ENCODE data around the gene SPOP.
"Not testable (repeated sequence)": the region's sequence is repeated elsewhere in the genome, so short reads cannot be mapped to it uniquely, and the experiment has no call there.

The SPOP gene

DNA sequence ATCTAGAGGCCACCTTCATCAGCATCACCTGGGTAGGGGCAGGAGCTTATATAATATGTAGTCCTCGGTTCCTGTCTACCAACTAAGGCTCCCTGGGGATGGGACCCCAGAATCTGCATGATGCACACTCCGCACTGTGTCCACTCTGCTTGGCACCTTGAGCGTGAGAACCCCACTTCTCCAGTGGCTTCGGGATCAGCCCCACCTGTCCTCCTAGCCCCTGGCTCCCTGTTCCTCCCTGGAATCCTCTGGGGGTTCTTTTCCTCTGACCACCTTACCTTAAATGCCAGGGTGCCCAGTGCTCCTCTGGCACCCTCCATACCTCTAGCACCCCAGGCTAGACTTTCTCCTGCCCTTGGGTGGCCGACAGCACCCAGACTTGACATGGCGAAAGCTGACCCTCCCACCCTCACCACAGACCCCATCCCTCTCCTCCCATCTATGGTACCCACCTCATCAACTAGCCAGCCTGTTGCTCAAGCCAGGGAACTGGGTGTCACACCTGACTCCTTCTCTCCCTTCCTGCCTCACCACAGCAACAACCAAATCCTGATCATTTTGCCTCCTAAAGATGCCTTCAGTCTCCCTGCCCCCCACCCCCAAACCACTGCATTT is 105.0 kb downstream of the SPOP start:
- peaks cover 91% of the 10 kb centered on the region for H3K27me3 ChIP-seq
- H3K36me3 ChIP-seq = no peaks in the 10 kb centered on the region
- no peak overlapping the region for H3K27ac ChIP-seq
- TF ChIP-seq, protein P1, sequence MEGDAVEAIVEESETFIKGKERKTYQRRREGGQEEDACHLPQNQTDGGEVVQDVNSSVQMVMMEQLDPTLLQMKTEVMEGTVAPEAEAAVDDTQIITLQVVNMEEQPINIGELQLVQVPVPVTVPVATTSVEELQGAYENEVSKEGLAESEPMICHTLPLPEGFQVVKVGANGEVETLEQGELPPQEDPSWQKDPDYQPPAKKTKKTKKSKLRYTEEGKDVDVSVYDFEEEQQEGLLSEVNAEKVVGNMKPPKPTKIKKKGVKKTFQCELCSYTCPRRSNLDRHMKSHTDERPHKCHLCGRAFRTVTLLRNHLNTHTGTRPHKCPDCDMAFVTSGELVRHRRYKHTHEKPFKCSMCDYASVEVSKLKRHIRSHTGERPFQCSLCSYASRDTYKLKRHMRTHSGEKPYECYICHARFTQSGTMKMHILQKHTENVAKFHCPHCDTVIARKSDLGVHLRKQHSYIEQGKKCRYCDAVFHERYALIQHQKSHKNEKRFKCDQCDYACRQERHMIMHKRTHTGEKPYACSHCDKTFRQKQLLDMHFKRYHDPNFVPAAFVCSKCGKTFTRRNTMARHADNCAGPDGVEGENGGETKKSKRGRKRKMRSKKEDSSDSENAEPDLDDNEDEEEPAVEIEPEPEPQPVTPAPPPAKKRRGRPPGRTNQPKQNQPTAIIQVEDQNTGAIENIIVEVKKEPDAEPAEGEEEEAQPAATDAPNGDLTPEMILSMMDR (IDR thresholded peaks at IDR 0.05) = no peak
- H3K9me3 ChIP-seq = no peaks in the 10 kb centered on the region
- H3K4me1 ChIP-seq (ENCODE audit: control insufficient read depth in 1 of 2, insufficient read depth in 1 of 2, low read depth in 1 of 2, low read length in 1 of 2) = peaks cover 21 to 36% of the 10 kb centered on the region in 2 experiments
- no peak overlapping the region for H3K4me3 ChIP-seq (ENCODE audit: low read depth in 1 of 2, low read length in 1 of 2)

DNA sequence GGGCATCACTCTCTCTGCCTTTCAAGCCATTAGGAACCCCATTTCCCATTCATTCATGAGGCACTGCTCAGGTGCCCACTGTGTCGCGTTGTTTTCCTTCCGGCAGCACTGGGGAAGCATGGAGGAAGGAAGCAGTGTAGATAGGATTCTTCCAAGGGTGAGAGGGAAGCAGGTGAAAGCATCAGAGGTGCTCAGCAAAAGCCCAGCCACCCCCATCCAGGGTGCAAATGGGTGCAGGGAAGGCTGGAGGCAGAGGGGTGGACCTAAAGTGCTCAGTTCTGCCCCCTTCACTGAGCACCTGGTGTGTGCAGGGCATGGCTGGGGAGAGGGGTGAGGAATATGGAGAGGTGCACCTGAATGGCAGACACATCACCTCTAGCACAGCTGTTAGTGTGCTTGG is 105.7 kb downstream of the SPOP start:
- Histone ChIP-seq H3K4me1 (ENCODE audit: control insufficient read depth in 1 of 2, insufficient read depth in 1 of 2, low read depth in 1 of 2, low read length in 1 of 2) (peaks cover 21 to 37% of the 10 kb centered on the region in 2 experiments), H3K4me3 (ENCODE audit: low read depth in 1 of 2, low read length in 1 of 2) (no peak overlapping the region), H3K27me3 (peaks cover 91% of the 10 kb centered on the region), H3K9me3 (no peaks in the 10 kb centered on the region), H3K27ac (no peak overlapping the region), H3K36me3 (no peaks in the 10 kb centered on the region)
- TF ChIP-seq, protein P1 (IDR thresholded peaks at IDR 0.05) = no peak

DNA sequence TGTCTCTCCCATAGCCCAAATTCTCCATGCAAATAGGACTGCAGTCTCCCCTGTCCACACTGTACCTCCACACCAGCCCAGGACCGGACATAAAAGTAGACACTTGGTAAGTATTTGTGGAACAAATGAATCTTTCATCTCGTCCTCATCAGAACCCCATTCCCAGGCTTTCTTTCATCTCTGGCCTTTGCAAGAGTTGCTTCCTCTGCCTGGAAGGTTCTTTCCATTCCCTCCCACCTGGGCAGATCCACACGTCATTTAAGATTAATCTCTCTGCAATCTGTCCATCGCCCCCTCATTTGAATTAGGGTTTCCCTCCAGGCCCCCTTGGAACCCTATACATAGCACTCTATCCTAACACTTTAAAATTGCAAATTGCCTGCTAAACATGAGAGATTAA is 106.1 kb downstream of the SPOP start:
- H3K27me3 ChIP-seq = peaks cover 91% of the 10 kb centered on the region
- peaks cover 21 to 35% of the 10 kb centered on the region in 2 experiments for H3K4me1 ChIP-seq (ENCODE audit: control insufficient read depth in 1 of 2, insufficient read depth in 1 of 2, low read depth in 1 of 2, low read length in 1 of 2)

DNA sequence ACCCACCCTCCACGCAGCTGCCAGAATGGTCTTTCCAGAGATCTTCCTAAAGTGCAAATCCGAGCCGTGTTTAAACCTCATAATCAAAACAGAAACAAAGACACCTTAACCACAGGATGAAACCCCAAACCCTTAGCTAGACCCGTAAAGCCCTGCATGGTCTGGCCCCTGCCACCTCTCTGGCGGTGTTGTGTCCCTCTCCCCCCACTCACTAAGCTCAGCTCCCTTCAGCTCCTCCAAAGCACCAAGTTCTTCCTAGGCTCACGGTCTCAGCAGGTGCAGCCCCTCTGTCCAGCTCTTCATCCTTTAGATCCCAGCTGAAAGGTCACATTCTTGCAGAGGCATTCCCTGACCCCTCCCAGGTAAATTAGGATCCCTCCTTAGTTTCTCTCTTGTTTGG is 106.6 kb downstream of the SPOP start:
- TF ChIP-seq, protein P1 (IDR thresholded peaks at IDR 0.05) = no peak

More for the DNA sequence above, 106.1 kb downstream of the SPOP start:
- TF ChIP-seq, protein P1 (IDR thresholded peaks at IDR 0.05) = no peak
- no peak overlapping the region for H3K4me3 ChIP-seq (ENCODE audit: low read depth in 1 of 2, low read length in 1 of 2)
- H3K36me3 ChIP-seq = no peaks in the 10 kb centered on the region
- H3K27ac ChIP-seq = no peak overlapping the region
- H3K9me3 ChIP-seq = no peaks in the 10 kb centered on the region

DNA sequence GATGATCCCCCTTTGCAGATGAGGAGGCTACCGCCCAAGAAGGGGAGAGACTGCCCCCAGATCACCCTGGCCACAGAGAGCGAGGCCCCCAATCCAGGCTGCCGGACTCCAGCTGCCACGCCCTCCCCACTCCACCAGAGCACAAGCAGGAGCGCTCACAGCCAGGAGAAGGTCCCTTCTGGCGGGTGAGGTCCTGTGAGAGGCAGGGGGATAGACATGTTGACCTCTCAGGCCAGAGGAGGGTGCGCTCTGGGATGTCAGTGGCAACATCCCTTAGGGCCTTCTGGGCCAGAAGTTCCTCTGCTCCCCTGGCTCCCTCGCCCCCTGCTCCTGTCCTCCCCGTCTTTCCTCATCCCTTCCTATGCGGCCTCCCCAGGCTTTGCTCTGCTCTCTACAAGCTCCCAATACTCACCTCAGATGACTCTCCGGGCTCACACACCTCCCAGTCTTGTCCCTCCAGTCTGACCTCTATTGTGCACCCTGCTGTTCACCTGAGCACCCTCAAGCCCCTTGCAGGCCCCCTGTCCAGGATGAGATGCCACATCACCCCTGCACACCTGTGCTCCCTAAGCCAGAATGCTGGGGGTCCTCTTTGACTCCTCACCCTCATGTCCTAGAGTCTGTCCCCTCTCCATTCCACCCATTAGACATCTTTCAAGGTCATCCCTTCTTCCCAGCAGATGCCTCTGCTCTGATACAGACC is 107.2 kb downstream of the SPOP start:
- Histone ChIP-seq H3K9me3 (no peaks in the 10 kb centered on the region), H3K4me1 (ENCODE audit: control insufficient read depth in 1 of 2, insufficient read depth in 1 of 2, low read depth in 1 of 2, low read length in 1 of 2) (peaks cover 13 to 25% of the 10 kb centered on the region in 2 experiments), H3K27ac (no peak overlapping the region), H3K36me3 (no peaks in the 10 kb centered on the region), H3K4me3 (ENCODE audit: low read depth in 1 of 2, low read length in 1 of 2) (no peak overlapping the region), H3K27me3 (peaks cover 91% of the 10 kb centered on the region)
- TF ChIP-seq, protein P1 (IDR thresholded peaks at IDR 0.05) = no peak

More for the DNA sequence above, 106.6 kb downstream of the SPOP start:
- Histone ChIP-seq H3K36me3 (no peaks in the 10 kb centered on the region), H3K4me1 (ENCODE audit: control insufficient read depth in 1 of 2, insufficient read depth in 1 of 2, low read depth in 1 of 2, low read length in 1 of 2) (peaks cover 18 to 31% of the 10 kb centered on the region in 2 experiments), H3K4me3 (ENCODE audit: low read depth in 1 of 2, low read length in 1 of 2) (no peak overlapping the region), H3K27me3 (peaks cover 91% of the 10 kb centered on the region), H3K9me3 (no peaks in the 10 kb centered on the region), H3K27ac (no peak overlapping the region)

DNA sequence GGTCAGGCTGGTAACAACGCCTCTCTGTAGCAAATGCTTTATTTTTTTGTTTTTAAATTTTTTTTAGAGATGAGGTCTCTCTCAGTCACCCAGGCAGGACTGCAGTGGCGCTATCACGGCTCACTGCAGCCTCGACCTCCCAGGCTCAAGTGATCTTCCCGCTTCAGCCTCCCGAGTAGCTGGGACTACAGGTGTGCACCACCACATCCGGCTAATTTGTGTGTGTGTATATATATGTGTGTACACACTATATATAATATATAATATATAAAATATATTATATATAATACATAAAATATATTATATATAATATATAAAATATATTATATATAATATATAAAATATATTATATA is 109.2 kb downstream of the SPOP start:
- Histone ChIP-seq H3K27me3 (peaks cover 83% of the 10 kb centered on the region), H3K4me1 (ENCODE audit: control insufficient read depth in 1 of 2, insufficient read depth in 1 of 2, low read depth in 1 of 2, low read length in 1 of 2) (peaks cover 13 to 19% of the 10 kb centered on the region in 2 experiments)
- H3K9me3 ChIP-seq; H3K36me3 ChIP-seq; H3K4me3 ChIP-seq (ENCODE audit: low read depth in 1 of 2, low read length in 1 of 2); H3K27ac ChIP-seq: not testable (repeated sequence)

All from neutrophil (primary cell).